SW480 (cell line): ENCODE measurements around the gene GRAMD4.
A peak's percentile ranks its signal among the peaks of the same experiment; 100 is the strongest.

Experiments used
- DNase-seq: peaks from one replicate; pipeline ENCODE4 v3.0.0-alpha.2; 2016; ENCODE audit warnings: low spot score

The GRAMD4 gene

GRCh38 chr22:46598737-46599424 is 21.3 kb upstream of the GRAMD4 start:
- no peak for DNase-seq

- DNase-seq, result no peak
These were observed 19.9 kb upstream of the GRAMD4 start for GRCh38 chr22:46600273-46600796.

GRCh38 chr22:46602025-46602424 is 18.2 kb upstream of the GRAMD4 start:
- DNase-seq, result no peak

- peak; percentile 18 for DNase-seq
These were observed 15.9 kb upstream of the GRAMD4 start for GRCh38 chr22:46604306-46604690.

- DNase-seq, result no peak
These were observed 15.1 kb upstream of the GRAMD4 start for GRCh38 chr22:46605117-46605516.

- no peak for DNase-seq
These were observed 13.3 kb upstream of the GRAMD4 start for GRCh38 chr22:46606886-46607285.

- DNase-seq, result no peak
These were observed 12.6 kb upstream of the GRAMD4 start for GRCh38 chr22:46607483-46608114.

GRCh38 chr22:46609175-46609690 is 11.0 kb upstream of the GRAMD4 start:
- peak; percentile 78 for DNase-seq

GRCh38 chr22:46609724-46610201 is 10.4 kb upstream of the GRAMD4 start:
- no peak for DNase-seq

GRCh38 chr22:46610356-46610755 is 9.8 kb upstream of the GRAMD4 start:
- no peak for DNase-seq

GRCh38 chr22:46611189-46611588 is 9.0 kb upstream of the GRAMD4 start:
- DNase-seq, result no peak

GRCh38 chr22:46612341-46612903 is 7.8 kb upstream of the GRAMD4 start:
- DNase-seq, result peak; percentile 5

- DNase-seq, result peak; percentile 33
These were observed 7.1 kb upstream of the GRAMD4 start for GRCh38 chr22:46612904-46613605.

- DNase-seq, result peak; percentile 56
These were observed 6.6 kb upstream of the GRAMD4 start for GRCh38 chr22:46613606-46614021.

GRCh38 chr22:46614025-46614931 is 5.9 kb upstream of the GRAMD4 start:
- DNase-seq, result peak; percentile 86

- no peak for DNase-seq
These were observed 2.8 kb upstream of the GRAMD4 start for GRCh38 chr22:46617207-46617985.

GRCh38 chr22:46617986-46618647 is 2.1 kb upstream of the GRAMD4 start:
- no peak for DNase-seq

- no peak for DNase-seq
These were observed 1.5 kb upstream of the GRAMD4 start for GRCh38 chr22:46618667-46619066.

- DNase-seq, result no peak
These were observed 851 bp upstream of the GRAMD4 start for GRCh38 chr22:46619240-46619829.
